Activated CD4-positive, alpha-beta memory T cell treated with anti-CD3 and anti-CD28 coated beads for 36 hours (primary cell): ENCODE results near the gene KIFC3. TPM values are rescaled to one million over a fixed set of nuclear protein-coding genes. Genes with fewer than 3 reads are reported as not detected.
"Not testable (repeated sequence)": the region's sequence is repeated elsewhere in the genome, so short reads cannot be mapped to it uniquely, and the experiment has no call there.

ENCODE experiments used
- CTCF ChIA-PET: fragments of 350-600 bp; sonication (Branson Sonifier 250); formaldehyde crosslinking; loops from one replicate; lab custom pipeline; 2021; ENCODE audit warnings: antibody characterized with exemption, inconsistent platforms; lab: Charles Lee
- POLR2A ChIA-PET: fragments of 350-600 bp; sonication (Branson Sonifier 250); formaldehyde crosslinking; loops from one replicate; lab custom pipeline; 2021; ENCODE audit warnings: antibody characterized with exemption; lab: Charles Lee
- DNase-seq: peaks from one replicate; pipeline ENCODE4 v3.0.0-alpha.2; 2020
- H3K27ac Mint-ChIP-seq: one replicate; pipeline ENCODE4 v1.8.0; 2021; ENCODE audit warnings: mixed read lengths
- H3K27me3 Mint-ChIP-seq: one replicate; pipeline ENCODE4 v1.8.0; 2021; ENCODE audit warnings: mixed read lengths
- H3K36me3 Mint-ChIP-seq: one replicate; pipeline ENCODE4 v1.8.0; 2021; ENCODE audit warnings: mixed read lengths
- H3K4me1 Mint-ChIP-seq: one replicate; pipeline ENCODE4 v1.8.0; 2021; ENCODE audit warnings: low read depth, mixed read lengths
- H3K4me3 Mint-ChIP-seq: one replicate; pipeline ENCODE4 v1.8.0; 2021; ENCODE audit warnings: mild to moderate bottlenecking, mixed read lengths
- H3K9me3 Mint-ChIP-seq: one replicate; pipeline ENCODE4 v1.8.0; 2021; ENCODE audit warnings: mixed read lengths
- intact Hi-C: fragments of 100-400 bp; cut with micrococcal nuclease; formaldehyde crosslinking; loops from one replicate; pipeline ENCODE4 v1.15.1; 2023
- total RNA-seq, 2 experiments: library from RNA; stranded (reverse); gene quantifications; one replicate each; pipeline ENCODE4 v1.2.3, GENCODE V29; 2021

Gene KIFC3
- total RNA-seq, 2 experiments from 2014 or later = 0.83 to 1.3 TPM

GRCh38 chr16:57791195-57791892, 10.9 kb downstream of the KIFC3 start:
- Mint-ChIP-seq H3K9me3 (no peaks in the 10 kb centered on the region), H3K36me3 (no peaks in the 10 kb centered on the region), H3K4me1 (no peaks in the 10 kb centered on the region), H3K4me3 (no peak overlapping the region), H3K27me3 (no peaks in the 10 kb centered on the region), H3K27ac (no peak overlapping the region)
- intact Hi-C loops = loop anchor here (10.0 kb wide), 1 partner anchor 213 kb away; the partner anchor contains the start of genes USB1 and ZNF319
- ChIA-PET POLR2A (no interaction called here), CTCF (interaction anchor here (1.4 kb wide), 1 partner anchor 34 kb away, joined by 5 read pairs; no protein-coding TSS in a partner anchor)
- no peak for DNase-seq

- no peaks in the 10 kb centered on the region for H3K9me3 Mint-ChIP-seq
- CTCF ChIA-PET = no interaction called here
- DNase-seq = no peak
- POLR2A ChIA-PET = no interaction called here
- H3K27me3 Mint-ChIP-seq = no peaks in the 10 kb centered on the region
- H3K36me3 Mint-ChIP-seq = no peaks in the 10 kb centered on the region
- intact Hi-C loops = no loop called here
- H3K27ac Mint-ChIP-seq = no peak overlapping the region
- H3K4me3 Mint-ChIP-seq = no peak overlapping the region
- H3K4me1 Mint-ChIP-seq = no peaks in the 10 kb centered on the region
Observed at GRCh38 chr16:57788951-57789350, 13.3 kb downstream of the KIFC3 start.

- Mint-ChIP-seq H3K9me3 (no peaks in the 10 kb centered on the region), H3K4me1 (no peaks in the 10 kb centered on the region), H3K4me3 (no peak overlapping the region), H3K27ac (no peak overlapping the region), H3K27me3 (no peaks in the 10 kb centered on the region), H3K36me3 (no peaks in the 10 kb centered on the region)
- ChIA-PET CTCF (no interaction called here), POLR2A (no interaction called here)
- no peak for DNase-seq
- intact Hi-C loops = no loop called here
Observed at GRCh38 chr16:57788252-57788841, 13.9 kb downstream of the KIFC3 start.

GRCh38 chr16:57787519-57787905, 14.8 kb downstream of the KIFC3 start:
- Mint-ChIP-seq H3K4me1 (no peaks in the 10 kb centered on the region), H3K9me3 (no peaks in the 10 kb centered on the region), H3K27ac (no peak overlapping the region), H3K27me3 (no peaks in the 10 kb centered on the region), H3K36me3 (no peaks in the 10 kb centered on the region), H3K4me3 (no peak overlapping the region)
- CTCF ChIA-PET = no interaction called here
- intact Hi-C loops = no loop called here
- DNase-seq = no peak
- POLR2A ChIA-PET = no interaction called here

DNA sequence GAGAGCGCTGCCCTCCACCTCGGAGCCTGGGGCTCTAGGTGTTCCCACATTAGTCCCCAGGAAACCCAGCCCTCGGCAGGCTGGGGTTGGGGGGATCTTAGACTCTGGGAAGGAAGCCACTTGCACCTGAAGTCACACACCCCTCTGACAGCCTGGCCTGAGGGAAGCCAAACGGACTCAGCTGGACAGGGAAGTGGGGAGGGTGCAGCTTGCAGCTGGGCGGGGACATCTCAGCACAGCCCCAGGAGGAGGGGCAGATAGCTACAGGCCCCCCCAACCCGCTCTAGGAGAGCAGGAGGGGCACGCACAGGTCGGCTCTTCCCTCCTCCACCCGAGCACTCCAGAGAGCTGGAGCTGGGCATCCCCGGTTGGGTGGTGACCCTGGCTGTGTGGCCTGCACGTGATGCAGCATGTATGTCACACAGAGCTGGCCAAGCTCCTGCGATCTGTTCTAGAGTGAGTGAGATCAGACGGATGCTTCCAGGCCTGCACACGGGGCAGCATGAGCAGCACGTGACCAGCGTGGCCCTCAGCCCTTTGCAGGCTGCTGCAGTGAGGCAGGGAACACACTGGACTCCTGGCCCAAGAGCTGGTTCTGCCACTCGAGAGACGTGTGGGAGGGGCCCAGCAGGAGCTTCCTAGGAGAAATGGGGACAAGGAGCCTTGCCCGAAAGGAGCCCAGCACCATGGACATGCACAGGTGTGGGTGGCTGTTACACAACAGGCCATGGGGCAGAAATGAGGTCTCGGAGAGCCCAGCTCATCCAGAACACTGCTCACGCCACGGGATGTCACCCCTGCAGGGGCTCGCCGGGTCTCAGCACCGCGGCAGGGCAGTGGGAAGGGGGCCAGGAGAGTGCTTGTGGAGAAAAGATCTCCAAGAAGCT, 15.4 kb downstream of the KIFC3 start:
- H3K4me1 Mint-ChIP-seq = no peaks in the 10 kb centered on the region
- no peaks in the 10 kb centered on the region for H3K36me3 Mint-ChIP-seq
- H3K27me3 Mint-ChIP-seq = no peaks in the 10 kb centered on the region
- H3K4me3 Mint-ChIP-seq = no peak overlapping the region
- DNase-seq = no peak
- H3K9me3 Mint-ChIP-seq = no peaks in the 10 kb centered on the region
- intact Hi-C loops = no loop called here
- no peak overlapping the region for H3K27ac Mint-ChIP-seq
- CTCF ChIA-PET = no interaction called here
- POLR2A ChIA-PET = no interaction called here

DNA sequence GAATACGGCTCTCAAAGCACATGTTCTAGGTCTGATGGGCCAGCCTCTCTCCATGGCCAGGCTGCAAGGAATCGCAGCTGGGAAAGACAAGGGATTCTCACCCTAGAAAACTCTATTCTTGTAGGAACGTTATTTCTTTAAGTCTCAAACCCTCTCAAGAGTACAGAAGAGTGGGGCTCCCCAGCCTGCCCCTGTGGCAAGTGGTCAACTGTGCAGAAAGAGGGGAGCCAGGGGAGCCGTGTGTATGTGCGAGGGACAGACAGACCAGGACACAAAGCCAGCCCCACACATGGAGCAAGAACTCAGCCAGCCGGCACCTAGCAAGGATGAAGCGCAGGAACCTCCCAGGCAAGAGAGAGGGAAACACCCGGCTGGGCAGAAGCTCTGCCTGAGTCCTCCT, 16.4 kb downstream of the KIFC3 start:
- CTCF ChIA-PET = no interaction called here
- Mint-ChIP-seq H3K4me3 (no peak overlapping the region), H3K36me3 (no peaks in the 10 kb centered on the region), H3K27ac (no peak overlapping the region), H3K27me3 (no peaks in the 10 kb centered on the region), H3K4me1 (no peaks in the 10 kb centered on the region), H3K9me3 (no peaks in the 10 kb centered on the region)
- intact Hi-C loops = no loop called here
- POLR2A ChIA-PET = no interaction called here
- no peak for DNase-seq

DNA sequence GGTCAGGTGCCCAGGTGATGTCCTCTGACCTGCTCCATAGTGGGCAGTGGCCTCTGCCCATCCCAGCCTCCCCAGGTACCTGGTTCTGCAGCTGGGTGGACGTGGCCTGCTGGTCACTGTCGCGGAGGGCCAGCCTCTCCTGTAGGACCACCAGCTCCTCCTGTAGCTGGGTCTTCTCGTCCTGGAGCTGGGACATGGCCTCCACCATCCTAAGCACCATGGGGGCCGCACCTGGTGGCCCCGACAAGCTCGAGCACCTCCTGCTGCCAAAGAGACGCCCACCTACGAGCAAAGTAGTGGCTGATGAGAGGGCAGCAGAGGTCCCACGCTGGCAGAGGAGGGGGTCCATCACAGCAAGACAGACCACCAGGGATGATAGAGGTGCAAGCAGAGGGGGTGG, 16.9 kb downstream of the KIFC3 start:
- ChIA-PET CTCF (no interaction called here), POLR2A (no interaction called here)
- Mint-ChIP-seq H3K27me3 (no peaks in the 10 kb centered on the region), H3K4me3 (no peak overlapping the region), H3K9me3 (no peaks in the 10 kb centered on the region), H3K36me3 (no peaks in the 10 kb centered on the region), H3K27ac (no peak overlapping the region), H3K4me1 (no peaks in the 10 kb centered on the region)
- intact Hi-C loops = no loop called here
- DNase-seq = no peak

DNA sequence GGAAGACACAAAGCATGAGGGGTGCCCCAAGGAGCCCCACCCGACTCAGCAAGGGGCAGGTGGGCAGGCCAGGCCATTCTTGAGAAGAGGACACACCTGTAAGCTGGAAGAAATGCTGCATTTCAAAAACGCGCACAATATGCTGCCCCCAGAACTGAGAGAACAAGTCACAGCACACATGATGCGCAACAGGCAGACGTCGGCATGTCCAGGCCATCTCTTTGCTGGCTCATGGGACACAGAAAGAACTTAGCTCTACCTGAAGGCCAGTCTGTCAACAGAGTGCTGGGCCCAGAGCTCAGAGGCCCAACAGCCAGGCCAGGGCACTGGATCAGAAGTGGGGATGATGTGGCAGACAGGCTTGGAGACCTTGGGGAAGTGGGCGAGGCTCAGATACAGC, 18.0 kb downstream of the KIFC3 start:
- H3K27me3 Mint-ChIP-seq = no peaks in the 10 kb centered on the region
- no peaks in the 10 kb centered on the region for H3K9me3 Mint-ChIP-seq
- H3K36me3 Mint-ChIP-seq = no peaks in the 10 kb centered on the region
- no peak for DNase-seq
- POLR2A ChIA-PET = no interaction called here
- no peaks in the 10 kb centered on the region for H3K4me1 Mint-ChIP-seq
- H3K27ac Mint-ChIP-seq = no peak overlapping the region
- CTCF ChIA-PET = no interaction called here
- no peak overlapping the region for H3K4me3 Mint-ChIP-seq
- intact Hi-C loops = no loop called here

GRCh38 chr16:57783883-57784282, 18.4 kb downstream of the KIFC3 start:
- Mint-ChIP-seq H3K4me1 (no peaks in the 10 kb centered on the region), H3K27ac (no peak overlapping the region), H3K9me3 (no peaks in the 10 kb centered on the region), H3K36me3 (no peaks in the 10 kb centered on the region), H3K27me3 (no peaks in the 10 kb centered on the region), H3K4me3 (no peak overlapping the region)
- ChIA-PET POLR2A (no interaction called here), CTCF (interaction anchor here (0.6 kb wide), 1 partner anchor 64 kb away, joined by 3 read pairs; no protein-coding TSS in a partner anchor)
- DNase-seq = no peak
- intact Hi-C loops = no loop called here

- no peak overlapping the region for H3K4me3 Mint-ChIP-seq
- no peak for DNase-seq
- ChIA-PET POLR2A (no interaction called here), CTCF (no interaction called here)
- intact Hi-C loops = no loop called here
- H3K27ac Mint-ChIP-seq = no peak overlapping the region
- no peaks in the 10 kb centered on the region for H3K27me3 Mint-ChIP-seq
- no peaks in the 10 kb centered on the region for H3K9me3 Mint-ChIP-seq
- H3K36me3 Mint-ChIP-seq = no peaks in the 10 kb centered on the region
- H3K4me1 Mint-ChIP-seq = no peaks in the 10 kb centered on the region
Observed at GRCh38 chr16:57783116-57783515, 19.2 kb downstream of the KIFC3 start.

- H3K4me3 Mint-ChIP-seq, H3K27me3 Mint-ChIP-seq, H3K27ac Mint-ChIP-seq, H3K36me3 Mint-ChIP-seq, H3K4me1 Mint-ChIP-seq, POLR2A ChIA-PET, intact Hi-C loops, DNase-seq, H3K9me3 Mint-ChIP-seq: not testable (repeated sequence)
- CTCF ChIA-PET = interaction anchor here (0.7 to 0.9 kb wide), 2 partner anchors 57 to 207 kb away, joined by 3 read pairs; no protein-coding TSS in a partner anchor
Observed at GRCh38 chr16:57782607-57783055, 19.7 kb downstream of the KIFC3 start.
